AG09319 (cell line): ENCODE measurements around the gene TMED4.

Source experiments
- DNase-seq: peaks from one replicate; pipeline ENCODE4 v3.0.0-alpha.2; 2010; ENCODE audit warnings: low read depth; ENCODE audit errors: extremely low read depth
- TF ChIP-seq, protein P1 (sequence below): IDR thresholded peaks from 2 replicates; pipeline ENCODE4 v1.5.1; 2011; ENCODE audit warnings: low read depth, mild to moderate bottlenecking, inconsistent platforms, low read length, moderate library complexity

Gene TMED4

DNA sequence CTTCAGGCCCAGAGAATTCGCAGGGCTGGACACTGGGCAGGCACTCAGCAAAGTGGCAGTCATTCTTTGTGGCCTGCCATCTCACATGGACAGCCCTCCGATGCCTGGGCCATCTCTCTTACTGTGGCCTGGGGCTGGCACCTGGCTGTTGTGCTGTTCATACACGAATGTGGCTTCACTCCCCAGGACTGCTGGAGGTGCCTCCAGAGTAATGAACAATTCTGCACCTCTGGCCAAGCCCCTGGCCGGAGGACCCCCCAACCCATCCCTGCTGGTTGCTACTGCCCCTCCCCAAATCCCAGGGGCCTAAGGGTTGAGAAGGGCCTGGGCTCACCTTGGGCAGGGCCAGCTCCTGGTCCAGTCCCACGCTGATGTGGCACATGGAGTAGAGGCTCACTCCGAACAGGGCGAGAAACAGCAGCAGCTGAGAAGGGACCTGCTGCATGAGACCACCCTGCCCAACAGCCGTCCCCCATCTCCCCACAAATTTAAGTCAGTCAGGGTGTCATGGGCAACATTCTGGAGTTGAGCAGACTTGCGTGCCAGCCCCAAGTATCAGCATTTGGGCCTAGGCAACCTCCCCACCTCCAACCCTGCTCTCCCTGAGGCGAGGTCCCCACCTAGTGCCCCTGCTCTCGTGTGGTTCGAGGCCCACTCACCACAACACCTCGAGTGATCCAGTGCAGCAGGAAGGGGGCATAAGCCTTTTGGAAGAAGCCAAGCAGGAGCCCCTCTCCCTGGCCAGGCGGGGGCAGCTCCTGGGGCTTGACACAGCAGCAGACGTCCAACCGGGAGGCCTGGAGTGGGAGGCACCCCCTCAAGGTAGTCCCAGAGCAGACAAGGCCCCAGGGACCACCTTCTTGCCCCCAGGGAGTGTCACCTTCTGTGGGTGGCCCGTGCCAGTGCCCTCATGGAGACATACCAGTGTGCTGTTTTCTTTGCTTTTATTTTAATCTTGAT is 50.3 kb downstream of the TMED4 start:
- TF ChIP-seq, protein P1, sequence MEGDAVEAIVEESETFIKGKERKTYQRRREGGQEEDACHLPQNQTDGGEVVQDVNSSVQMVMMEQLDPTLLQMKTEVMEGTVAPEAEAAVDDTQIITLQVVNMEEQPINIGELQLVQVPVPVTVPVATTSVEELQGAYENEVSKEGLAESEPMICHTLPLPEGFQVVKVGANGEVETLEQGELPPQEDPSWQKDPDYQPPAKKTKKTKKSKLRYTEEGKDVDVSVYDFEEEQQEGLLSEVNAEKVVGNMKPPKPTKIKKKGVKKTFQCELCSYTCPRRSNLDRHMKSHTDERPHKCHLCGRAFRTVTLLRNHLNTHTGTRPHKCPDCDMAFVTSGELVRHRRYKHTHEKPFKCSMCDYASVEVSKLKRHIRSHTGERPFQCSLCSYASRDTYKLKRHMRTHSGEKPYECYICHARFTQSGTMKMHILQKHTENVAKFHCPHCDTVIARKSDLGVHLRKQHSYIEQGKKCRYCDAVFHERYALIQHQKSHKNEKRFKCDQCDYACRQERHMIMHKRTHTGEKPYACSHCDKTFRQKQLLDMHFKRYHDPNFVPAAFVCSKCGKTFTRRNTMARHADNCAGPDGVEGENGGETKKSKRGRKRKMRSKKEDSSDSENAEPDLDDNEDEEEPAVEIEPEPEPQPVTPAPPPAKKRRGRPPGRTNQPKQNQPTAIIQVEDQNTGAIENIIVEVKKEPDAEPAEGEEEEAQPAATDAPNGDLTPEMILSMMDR: no peak
- DNase-seq: no peak

DNA sequence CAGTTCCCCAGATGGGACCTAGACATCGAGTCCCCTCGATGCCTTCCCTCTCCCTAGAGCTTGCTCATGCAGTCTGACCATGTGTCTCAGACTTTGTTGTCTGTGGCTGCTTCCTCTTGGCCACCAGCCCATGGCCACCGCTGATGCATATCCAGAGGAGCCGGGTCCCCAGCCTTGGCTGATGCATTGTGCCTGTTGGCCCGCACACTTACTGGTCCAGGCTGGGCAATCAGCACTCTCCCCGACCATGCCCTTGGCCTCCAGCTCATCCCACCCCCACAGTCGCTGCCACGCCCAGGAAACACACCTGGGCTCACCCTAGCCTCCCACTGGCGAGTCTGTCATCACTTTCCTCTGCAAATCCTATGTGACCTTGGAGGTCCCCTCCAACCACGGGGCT is 51.0 kb downstream of the TMED4 start:
- DNase-seq: no peak
- TF ChIP-seq, protein P1: no peak
